Measurements from ENCODE around the gene GPT2.

The GPT2 gene

DNA sequence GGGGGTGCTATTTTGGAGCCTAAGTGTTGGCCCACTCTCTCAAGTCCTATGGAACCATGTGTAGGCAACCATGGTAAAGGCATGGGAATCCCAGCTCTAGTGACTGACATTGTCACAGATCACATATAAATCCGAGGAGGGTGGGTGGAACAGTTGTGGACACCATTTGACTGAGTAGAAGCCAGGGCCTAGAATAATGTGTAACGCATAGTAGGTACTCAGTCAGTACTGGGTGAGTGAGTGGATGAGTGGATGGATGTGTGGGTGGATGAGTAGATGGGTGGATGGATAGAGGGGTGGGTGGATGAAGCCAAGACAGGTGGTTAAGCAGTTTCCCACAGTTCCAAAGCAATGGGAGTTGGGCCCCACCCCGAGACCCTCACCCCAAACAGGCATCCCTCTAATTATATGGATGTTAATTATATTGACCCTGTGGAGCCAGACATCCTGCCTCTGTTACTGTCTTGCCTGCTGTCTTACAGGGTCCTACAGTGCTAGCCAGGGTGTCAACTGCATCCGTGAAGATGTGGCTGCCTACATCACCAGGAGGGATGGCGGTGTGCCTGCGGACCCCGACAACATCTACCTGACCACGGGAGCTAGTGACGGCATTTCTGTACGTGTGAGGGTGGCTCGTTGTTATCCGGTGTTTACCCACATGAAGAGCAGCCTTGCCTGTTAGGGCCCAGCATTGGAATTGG, 22.3 kb downstream of the GPT2 start:
- Mint-ChIP-seq H3K4me1 (peaks cover 14% of the 10 kb centered on the region), H3K36me3 (ENCODE audit: low read depth) (peaks cover 49% of the 10 kb centered on the region), H3K4me3 (no peak overlapping the region), H3K27me3 (ENCODE audit: low read depth, poor library complexity) (no peaks in the 10 kb centered on the region), H3K9me3 (no peaks in the 10 kb centered on the region), H3K27ac (no peak overlapping the region)
- TF ChIP-seq, protein P1, sequence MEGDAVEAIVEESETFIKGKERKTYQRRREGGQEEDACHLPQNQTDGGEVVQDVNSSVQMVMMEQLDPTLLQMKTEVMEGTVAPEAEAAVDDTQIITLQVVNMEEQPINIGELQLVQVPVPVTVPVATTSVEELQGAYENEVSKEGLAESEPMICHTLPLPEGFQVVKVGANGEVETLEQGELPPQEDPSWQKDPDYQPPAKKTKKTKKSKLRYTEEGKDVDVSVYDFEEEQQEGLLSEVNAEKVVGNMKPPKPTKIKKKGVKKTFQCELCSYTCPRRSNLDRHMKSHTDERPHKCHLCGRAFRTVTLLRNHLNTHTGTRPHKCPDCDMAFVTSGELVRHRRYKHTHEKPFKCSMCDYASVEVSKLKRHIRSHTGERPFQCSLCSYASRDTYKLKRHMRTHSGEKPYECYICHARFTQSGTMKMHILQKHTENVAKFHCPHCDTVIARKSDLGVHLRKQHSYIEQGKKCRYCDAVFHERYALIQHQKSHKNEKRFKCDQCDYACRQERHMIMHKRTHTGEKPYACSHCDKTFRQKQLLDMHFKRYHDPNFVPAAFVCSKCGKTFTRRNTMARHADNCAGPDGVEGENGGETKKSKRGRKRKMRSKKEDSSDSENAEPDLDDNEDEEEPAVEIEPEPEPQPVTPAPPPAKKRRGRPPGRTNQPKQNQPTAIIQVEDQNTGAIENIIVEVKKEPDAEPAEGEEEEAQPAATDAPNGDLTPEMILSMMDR (IDR thresholded peaks at IDR 0.05) = no peak
- DNase-seq = no peak

DNA sequence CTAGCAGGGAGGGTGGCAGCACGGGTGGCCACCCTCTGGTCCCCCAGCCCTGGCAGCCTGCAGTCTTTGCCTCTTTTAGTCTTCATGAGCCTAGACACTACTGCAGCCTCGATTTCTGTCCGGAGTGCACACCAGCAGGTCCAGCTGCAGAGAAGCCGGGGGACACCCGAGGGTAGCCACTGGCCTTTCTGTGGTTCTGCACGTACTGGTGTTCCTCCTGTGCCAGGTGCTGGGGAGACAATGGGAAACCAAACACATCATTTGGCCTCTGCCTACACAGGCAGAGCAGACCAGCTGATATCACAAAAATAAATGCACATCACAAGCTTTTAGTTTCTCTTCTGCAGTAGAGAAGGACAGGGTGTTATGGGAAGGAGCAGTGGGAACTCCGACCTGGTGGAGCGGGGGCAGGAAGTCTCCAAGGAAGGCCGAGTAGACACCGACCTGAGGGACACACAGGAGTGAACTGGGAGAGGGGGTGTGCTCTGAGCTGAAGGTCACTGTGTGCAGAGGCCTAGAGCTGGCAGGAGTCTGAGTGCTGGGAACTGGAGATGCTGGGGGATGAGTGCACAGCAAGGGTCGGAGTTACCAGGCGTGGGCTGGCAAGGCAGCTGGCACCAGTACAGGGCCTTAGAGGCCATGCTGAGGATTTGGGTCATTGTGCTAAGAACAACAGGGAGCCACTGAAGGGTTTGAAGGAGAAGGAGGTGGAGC, 23.1 kb downstream of the GPT2 start:
- DNase-seq = no peak
- Mint-ChIP-seq H3K9me3 (no peaks in the 10 kb centered on the region), H3K27me3 (ENCODE audit: low read depth, poor library complexity) (no peaks in the 10 kb centered on the region), H3K27ac (peak overlapping the region; percentile 95), H3K36me3 (ENCODE audit: low read depth) (peaks cover 42% of the 10 kb centered on the region), H3K4me3 (no peak overlapping the region), H3K4me1 (peaks cover 13% of the 10 kb centered on the region)
- TF ChIP-seq, protein P1 (IDR thresholded peaks at IDR 0.05) = no peak

DNA sequence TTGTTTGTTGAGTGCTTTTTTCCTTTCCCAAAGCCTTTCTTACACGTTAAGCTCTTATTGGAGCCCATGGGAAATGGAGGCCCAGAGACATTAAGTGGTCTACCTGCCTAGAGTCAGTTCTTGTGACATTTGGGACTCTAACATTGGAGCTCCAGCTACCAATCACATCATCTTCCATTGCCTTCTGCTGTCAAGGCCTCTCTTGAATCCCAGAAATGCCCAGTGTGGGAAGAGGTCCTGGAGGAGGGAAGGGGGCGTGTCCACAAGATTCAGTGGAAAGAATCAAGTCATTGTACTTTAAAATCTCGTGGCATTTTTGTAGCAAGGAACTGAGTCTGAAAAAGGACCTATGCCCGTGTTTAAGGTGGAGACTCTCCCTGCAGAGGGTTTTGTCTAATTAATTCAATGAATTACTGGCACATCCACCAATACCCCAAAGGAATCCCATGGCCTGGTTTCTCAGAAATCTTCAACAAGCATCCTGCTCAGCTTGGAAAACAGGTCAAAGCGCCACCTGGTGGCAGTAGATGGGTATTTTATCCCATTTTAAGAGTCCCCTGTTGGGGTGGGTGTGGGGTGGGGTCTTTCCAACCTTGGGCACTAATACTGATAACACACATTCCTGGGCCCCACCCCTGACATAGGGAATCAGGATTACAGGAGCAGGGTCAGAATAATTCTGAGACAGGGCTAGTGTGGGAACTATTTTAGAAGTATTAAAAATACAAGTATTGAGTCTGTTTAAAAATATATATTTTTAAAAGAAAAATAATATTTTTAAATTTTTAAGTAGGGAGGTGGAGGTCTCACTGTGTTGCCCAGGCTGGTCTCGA, 24.6 kb downstream of the GPT2 start:
- no peaks in the 10 kb centered on the region for H3K27me3 Mint-ChIP-seq (ENCODE audit: low read depth, poor library complexity)
- H3K27ac Mint-ChIP-seq = no peak overlapping the region
- H3K36me3 Mint-ChIP-seq (ENCODE audit: low read depth) = peaks cover 32% of the 10 kb centered on the region
- H3K9me3 Mint-ChIP-seq = no peaks in the 10 kb centered on the region
- peak; percentile 85 for DNase-seq
- TF ChIP-seq, protein P1 (IDR thresholded peaks at IDR 0.05) = peak; percentile 71
- H3K4me1 Mint-ChIP-seq = peaks cover 13% of the 10 kb centered on the region
- no peak overlapping the region for H3K4me3 Mint-ChIP-seq

DNA sequence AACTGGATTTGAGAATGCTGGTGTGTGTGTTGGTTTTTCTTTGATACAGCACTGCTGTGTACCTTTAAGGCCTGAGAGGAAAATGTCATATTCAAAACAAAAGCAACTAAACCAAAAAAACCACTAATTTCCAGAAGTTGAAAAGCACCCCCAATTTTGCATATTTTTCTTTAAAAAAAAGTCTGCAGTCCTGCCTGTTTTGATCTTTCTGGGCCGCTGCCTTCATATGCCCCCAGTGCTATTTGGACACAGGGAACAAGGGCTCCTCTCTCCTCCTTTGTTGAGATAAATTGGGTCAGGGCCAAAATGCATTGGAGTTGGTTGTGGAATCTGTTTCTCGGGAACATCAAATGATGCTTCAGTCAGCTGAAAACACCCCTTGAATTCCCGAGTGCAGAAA, 26.9 kb downstream of the GPT2 start:
- H3K9me3 Mint-ChIP-seq = no peaks in the 10 kb centered on the region
- no peak overlapping the region for H3K27ac Mint-ChIP-seq
- no peak overlapping the region for H3K4me3 Mint-ChIP-seq
- DNase-seq = no peak
- H3K4me1 Mint-ChIP-seq = peaks cover 13% of the 10 kb centered on the region
- TF ChIP-seq, protein P1 (IDR thresholded peaks at IDR 0.05) = no peak
- H3K27me3 Mint-ChIP-seq (ENCODE audit: low read depth, poor library complexity) = no peaks in the 10 kb centered on the region
- H3K36me3 Mint-ChIP-seq (ENCODE audit: low read depth) = peaks cover 31% of the 10 kb centered on the region

DNA sequence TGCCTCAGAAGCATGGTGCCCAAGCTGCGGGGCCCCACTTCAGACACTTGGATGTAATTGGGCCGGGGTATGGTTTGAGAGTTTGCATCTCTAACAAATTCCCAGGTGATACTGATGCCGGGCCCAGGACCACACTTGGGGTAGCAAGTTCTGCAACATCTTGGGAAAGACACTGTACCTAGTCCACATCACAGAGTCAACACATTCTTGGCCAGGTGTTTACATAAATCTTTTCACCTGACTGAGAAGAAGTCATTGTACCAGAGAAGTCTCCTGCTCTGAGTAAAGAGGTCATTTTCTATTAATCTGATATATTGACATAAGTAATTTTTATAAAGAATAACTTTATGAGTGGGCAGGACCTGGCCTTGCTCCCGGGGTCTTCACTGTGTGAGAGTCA, 27.5 kb downstream of the GPT2 start:
- no peak overlapping the region for H3K27ac Mint-ChIP-seq
- H3K4me1 Mint-ChIP-seq = peaks cover 18% of the 10 kb centered on the region
- TF ChIP-seq, protein P1 (IDR thresholded peaks at IDR 0.05) = no peak
- H3K4me3 Mint-ChIP-seq = no peak overlapping the region
- H3K9me3 Mint-ChIP-seq = no peaks in the 10 kb centered on the region
- no peaks in the 10 kb centered on the region for H3K27me3 Mint-ChIP-seq (ENCODE audit: low read depth, poor library complexity)
- peaks cover 35% of the 10 kb centered on the region for H3K36me3 Mint-ChIP-seq (ENCODE audit: low read depth)
- no peak for DNase-seq

Measured in nephron progenitor cell (in vitro differentiated cells).